ENCODE measurements around the gene ANKRD13B. TPM values are rescaled to one million over a fixed set of nuclear protein-coding genes. Genes with fewer than 3 reads are reported as not detected.
"Not testable (repeated sequence)": the region's sequence is repeated elsewhere in the genome, so short reads cannot be mapped to it uniquely, and the experiment has no call there.

Gene ANKRD13B
- total RNA-seq, 1 experiment from 2014 or later, result 10.4 TPM

DNA sequence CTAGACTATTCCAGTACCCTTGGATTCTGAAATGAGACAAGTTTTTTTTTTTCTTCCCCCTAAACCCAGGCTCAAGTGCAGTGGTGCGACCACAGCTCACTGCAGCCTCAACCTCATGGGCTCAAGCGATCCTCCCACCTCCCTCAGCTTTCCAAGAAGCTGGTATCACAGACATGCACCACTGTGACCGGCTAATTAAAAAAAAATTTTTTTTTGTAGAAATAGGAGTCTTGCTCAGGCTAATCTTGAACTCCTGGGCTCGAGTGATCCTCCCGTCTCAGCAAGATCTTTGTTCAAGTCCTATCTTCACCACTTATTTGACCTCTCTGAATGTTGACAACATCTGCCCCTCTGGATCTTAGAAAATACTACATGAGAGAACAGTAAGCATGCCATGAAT, 56.4 kb downstream of the ANKRD13B start:
- Histone ChIP-seq H3K36me3 (ENCODE audit: control insufficient read depth, insufficient read depth, low read length) (no peaks in the 10 kb centered on the region), H3K4me3 (ENCODE audit: low read depth, low read length) (no peak overlapping the region), H3K4me1 (0 out of 2 replicates have a peak, but pooled peaks cover 7% of the 10 kb centered on the region), H3K9me3 (no peaks in the 10 kb centered on the region), H3K27me3 (replicated peaks; ENCODE audit: control insufficient read depth, insufficient read depth, low read length) (no peaks in the 10 kb centered on the region)
- no peaks in the 10 kb centered on the region for H3K9me3 Mint-ChIP-seq (ENCODE audit: unreplicated experiment)
- intact Hi-C loops (cut with micrococcal nuclease; ENCODE audit: unreplicated experiment), result no loop called here
- no peak overlapping the region for H3K4me3 Mint-ChIP-seq (ENCODE audit: unreplicated experiment)
- H3K4me1 Mint-ChIP-seq (ENCODE audit: low read depth, unreplicated experiment), result no peaks in the 10 kb centered on the region
- H3K27me3 Mint-ChIP-seq (ENCODE audit: insufficient read depth, unreplicated experiment), result no peaks in the 10 kb centered on the region
- no TSS peak for BruUV-seq (replicated peaks)
- TF ChIP-seq, protein P1, sequence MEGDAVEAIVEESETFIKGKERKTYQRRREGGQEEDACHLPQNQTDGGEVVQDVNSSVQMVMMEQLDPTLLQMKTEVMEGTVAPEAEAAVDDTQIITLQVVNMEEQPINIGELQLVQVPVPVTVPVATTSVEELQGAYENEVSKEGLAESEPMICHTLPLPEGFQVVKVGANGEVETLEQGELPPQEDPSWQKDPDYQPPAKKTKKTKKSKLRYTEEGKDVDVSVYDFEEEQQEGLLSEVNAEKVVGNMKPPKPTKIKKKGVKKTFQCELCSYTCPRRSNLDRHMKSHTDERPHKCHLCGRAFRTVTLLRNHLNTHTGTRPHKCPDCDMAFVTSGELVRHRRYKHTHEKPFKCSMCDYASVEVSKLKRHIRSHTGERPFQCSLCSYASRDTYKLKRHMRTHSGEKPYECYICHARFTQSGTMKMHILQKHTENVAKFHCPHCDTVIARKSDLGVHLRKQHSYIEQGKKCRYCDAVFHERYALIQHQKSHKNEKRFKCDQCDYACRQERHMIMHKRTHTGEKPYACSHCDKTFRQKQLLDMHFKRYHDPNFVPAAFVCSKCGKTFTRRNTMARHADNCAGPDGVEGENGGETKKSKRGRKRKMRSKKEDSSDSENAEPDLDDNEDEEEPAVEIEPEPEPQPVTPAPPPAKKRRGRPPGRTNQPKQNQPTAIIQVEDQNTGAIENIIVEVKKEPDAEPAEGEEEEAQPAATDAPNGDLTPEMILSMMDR (IDR thresholded peaks at IDR 0.05; ENCODE audit: insufficient read depth in 1 of 2, low read depth in 1 of 2, low read length in 1 of 2, severe bottlenecking in 1 of 2, unreplicated experiment in 1 of 2), result no peak
- peaks cover 16% of the 10 kb centered on the region for H3K36me3 Mint-ChIP-seq (ENCODE audit: insufficient read depth, unreplicated experiment)
- ChIA-PET POLR2A (no interaction called here), CTCF (interaction anchor here (0.9 kb wide), 1 partner anchor 10 kb away, joined by 3 read pairs; no protein-coding TSS in a partner anchor)
- no peak for DNase-seq
- H3K27ac Mint-ChIP-seq (ENCODE audit: unreplicated experiment), result no peak overlapping the region

DNA sequence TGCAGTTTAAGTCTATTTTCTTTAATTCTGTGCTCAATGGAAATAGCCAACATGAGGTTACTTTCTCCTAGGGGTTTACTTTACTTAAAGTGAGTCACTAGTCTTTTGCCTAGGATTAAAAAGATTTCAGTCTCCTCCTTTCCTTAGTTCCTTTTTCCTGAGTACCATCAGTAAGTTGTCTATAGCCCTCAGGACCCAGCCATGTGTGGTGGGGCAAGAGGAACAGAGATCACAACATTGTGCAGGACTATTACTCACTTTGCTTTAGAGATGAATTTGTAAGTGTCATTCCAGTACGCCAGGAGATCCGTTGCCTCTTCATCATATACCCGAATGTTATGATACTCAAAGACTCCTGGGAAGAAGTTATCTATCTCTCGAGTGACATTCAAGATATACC, 57.5 kb downstream of the ANKRD13B start:
- Mint-ChIP-seq H3K27ac (ENCODE audit: unreplicated experiment) (no peak overlapping the region), H3K36me3 (ENCODE audit: insufficient read depth, unreplicated experiment) (peaks cover 13% of the 10 kb centered on the region), H3K4me3 (ENCODE audit: unreplicated experiment) (no peak overlapping the region), H3K27me3 (ENCODE audit: insufficient read depth, unreplicated experiment) (no peaks in the 10 kb centered on the region), H3K9me3 (ENCODE audit: unreplicated experiment) (no peaks in the 10 kb centered on the region), H3K4me1 (ENCODE audit: low read depth, unreplicated experiment) (no peaks in the 10 kb centered on the region)
- ChIA-PET POLR2A (no interaction called here), CTCF (interaction anchor here (0.9 kb wide), 1 partner anchor 11 kb away, joined by 3 read pairs; no protein-coding TSS in a partner anchor)
- no peak overlapping the region for H3K4me3 ChIP-seq (ENCODE audit: low read depth, low read length)
- TF ChIP-seq, protein P1 (IDR thresholded peaks at IDR 0.05; ENCODE audit: insufficient read depth in 1 of 2, low read depth in 1 of 2, low read length in 1 of 2, severe bottlenecking in 1 of 2, unreplicated experiment in 1 of 2), result no peak
- BruUV-seq (replicated peaks), result no TSS peak
- DNase-seq, result no peak
- intact Hi-C loops (cut with micrococcal nuclease; ENCODE audit: unreplicated experiment), result no loop called here
- no peaks in the 10 kb centered on the region for H3K27me3 ChIP-seq (replicated peaks; ENCODE audit: control insufficient read depth, insufficient read depth, low read length)
- H3K4me1 ChIP-seq, result 0 out of 2 replicates have a peak, but pooled peaks cover 10% of the 10 kb centered on the region
- H3K9me3 ChIP-seq, result no peaks in the 10 kb centered on the region
- no peaks in the 10 kb centered on the region for H3K36me3 ChIP-seq (ENCODE audit: control insufficient read depth, insufficient read depth, low read length)

DNA sequence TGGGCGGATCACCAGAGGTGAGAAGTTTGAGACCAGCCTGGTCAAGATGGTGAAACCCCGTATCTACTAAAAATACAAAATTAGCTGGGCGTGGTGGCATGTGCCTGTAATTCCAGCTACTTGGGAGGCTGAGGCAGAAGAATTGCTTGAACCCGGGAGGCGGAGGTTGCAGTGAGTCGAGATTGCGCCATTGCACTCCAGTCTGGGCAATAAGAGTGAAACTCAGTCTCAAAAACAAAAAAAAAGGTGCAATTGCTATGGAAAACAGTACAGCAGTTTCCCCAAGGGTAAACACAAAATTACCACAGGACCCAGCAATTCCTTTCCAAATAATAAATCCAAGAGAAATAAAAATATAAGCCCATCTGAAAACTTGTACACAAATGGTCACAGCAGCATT, 59.0 kb downstream of the ANKRD13B start:
- H3K4me3 ChIP-seq (ENCODE audit: low read depth, low read length); POLR2A ChIA-PET; H3K9me3 Mint-ChIP-seq (ENCODE audit: unreplicated experiment); H3K36me3 ChIP-seq (ENCODE audit: control insufficient read depth, insufficient read depth, low read length); intact Hi-C loops (cut with micrococcal nuclease; ENCODE audit: unreplicated experiment); H3K27me3 Mint-ChIP-seq (ENCODE audit: insufficient read depth, unreplicated experiment); H3K27me3 ChIP-seq (replicated peaks; ENCODE audit: control insufficient read depth, insufficient read depth, low read length); DNase-seq; BruUV-seq (replicated peaks); H3K36me3 Mint-ChIP-seq (ENCODE audit: insufficient read depth, unreplicated experiment); H3K9me3 ChIP-seq; H3K27ac Mint-ChIP-seq (ENCODE audit: unreplicated experiment); H3K4me1 Mint-ChIP-seq (ENCODE audit: low read depth, unreplicated experiment); CTCF ChIA-PET; H3K4me3 Mint-ChIP-seq (ENCODE audit: unreplicated experiment): not testable (repeated sequence)
- H3K4me1 ChIP-seq, result 0 out of 2 replicates have a peak, but pooled peaks cover 10% of the 10 kb centered on the region

DNA sequence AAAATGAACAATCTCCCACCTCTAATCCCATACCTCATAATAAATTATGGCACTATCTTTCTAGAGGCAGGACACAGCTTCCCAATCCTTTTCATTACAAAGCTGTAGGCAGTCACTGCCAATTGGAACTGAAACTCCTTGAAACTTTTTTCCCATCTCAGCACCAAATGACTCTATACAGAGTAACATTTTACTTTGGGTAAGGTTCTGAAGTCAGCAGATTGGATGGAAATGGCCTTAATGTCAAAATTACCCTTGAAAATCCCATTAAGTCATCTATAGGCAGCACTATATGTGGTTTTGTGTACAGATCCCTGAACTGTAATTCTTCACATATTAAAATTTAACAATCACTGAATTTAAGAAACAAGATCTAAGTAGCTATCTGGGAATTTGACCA, 60.0 kb downstream of the ANKRD13B start:
- DNase-seq, result no peak
- Histone ChIP-seq H3K9me3 (no peaks in the 10 kb centered on the region), H3K4me3 (ENCODE audit: low read depth, low read length) (no peak overlapping the region), H3K27me3 (replicated peaks; ENCODE audit: control insufficient read depth, insufficient read depth, low read length) (no peaks in the 10 kb centered on the region), H3K36me3 (ENCODE audit: control insufficient read depth, insufficient read depth, low read length) (no peaks in the 10 kb centered on the region), H3K4me1 (0 out of 2 replicates have a peak, but pooled peaks cover 10% of the 10 kb centered on the region)
- H3K4me1 Mint-ChIP-seq (ENCODE audit: low read depth, unreplicated experiment), result no peaks in the 10 kb centered on the region
- no peaks in the 10 kb centered on the region for H3K9me3 Mint-ChIP-seq (ENCODE audit: unreplicated experiment)
- TF ChIP-seq, protein P1 (IDR thresholded peaks at IDR 0.05; ENCODE audit: insufficient read depth in 1 of 2, low read depth in 1 of 2, low read length in 1 of 2, severe bottlenecking in 1 of 2, unreplicated experiment in 1 of 2), result no peak
- H3K27me3 Mint-ChIP-seq (ENCODE audit: insufficient read depth, unreplicated experiment), result no peaks in the 10 kb centered on the region
- intact Hi-C loops (cut with micrococcal nuclease; ENCODE audit: unreplicated experiment), result no loop called here
- ChIA-PET POLR2A (no interaction called here), CTCF (no interaction called here)
- no peak overlapping the region for H3K27ac Mint-ChIP-seq (ENCODE audit: unreplicated experiment)
- no peak overlapping the region for H3K4me3 Mint-ChIP-seq (ENCODE audit: unreplicated experiment)
- no TSS peak for BruUV-seq (replicated peaks)
- H3K36me3 Mint-ChIP-seq (ENCODE audit: insufficient read depth, unreplicated experiment), result peaks cover 6% of the 10 kb centered on the region

All from Caco-2 (cell line).